DMS79 treated with DMSO at 0.1 percent for 48 hours (cell line): ENCODE data around the gene CMSS1.
A peak's percentile ranks its signal among the peaks of the same experiment; 100 is the strongest.

Experiments used
- DNase-seq: peaks from one replicate; lab custom pipeline; 2025; lab: John Stamatoyannopoulos, UW

Gene CMSS1

GRCh38 chr3:100149713-100150415 lies 332.2 kb downstream of the CMSS1 start:
- no peak for DNase-seq

- no peak for DNase-seq
Measured at GRCh38 chr3:100150473-100150872, 332.8 kb downstream of the CMSS1 start.

- no peak for DNase-seq
Measured at GRCh38 chr3:100151024-100151707, 333.5 kb downstream of the CMSS1 start.

- DNase-seq = no peak
Measured at GRCh38 chr3:100154171-100154570, 336.5 kb downstream of the CMSS1 start.

GRCh38 chr3:100155128-100155527 lies 337.5 kb downstream of the CMSS1 start:
- DNase-seq = no peak

GRCh38 chr3:100155590-100155989 lies 337.9 kb downstream of the CMSS1 start:
- DNase-seq = no peak

GRCh38 chr3:100157685-100158084 lies 340.0 kb downstream of the CMSS1 start:
- DNase-seq = no peak

GRCh38 chr3:100158918-100159330 lies 341.3 kb downstream of the CMSS1 start:
- DNase-seq = no peak

GRCh38 chr3:100159331-100160153 lies 341.9 kb downstream of the CMSS1 start:
- DNase-seq = no peak

GRCh38 chr3:100160521-100160920 lies 342.9 kb downstream of the CMSS1 start:
- DNase-seq = no peak

- no peak for DNase-seq
Measured at GRCh38 chr3:100163787-100164186, 346.1 kb downstream of the CMSS1 start.

GRCh38 chr3:100164743-100165142 lies 347.1 kb downstream of the CMSS1 start:
- no peak for DNase-seq

GRCh38 chr3:100165926-100166550 lies 348.4 kb downstream of the CMSS1 start:
- no peak for DNase-seq

GRCh38 chr3:100169201-100169920 lies 351.7 kb downstream of the CMSS1 start:
- peak; percentile 21 for DNase-seq

GRCh38 chr3:100170486-100170885 lies 352.8 kb downstream of the CMSS1 start:
- no peak for DNase-seq

GRCh38 chr3:100171211-100171914 lies 353.7 kb downstream of the CMSS1 start:
- no peak for DNase-seq

GRCh38 chr3:100173961-100174360 lies 356.3 kb downstream of the CMSS1 start:
- DNase-seq = no peak

- no peak for DNase-seq
Measured at GRCh38 chr3:100175637-100176280, 358.1 kb downstream of the CMSS1 start.

GRCh38 chr3:100179692-100180349 lies 362.2 kb downstream of the CMSS1 start:
- DNase-seq = no peak

- DNase-seq = no peak
Measured at GRCh38 chr3:100183608-100184125, 366.0 kb downstream of the CMSS1 start.
